AG10803 (cell line): ENCODE measurements around the gene SENP5.
A peak's percentile ranks its signal among the peaks of the same experiment; 100 is the strongest.
"Not testable (repeated sequence)": the region's sequence is repeated elsewhere in the genome, so short reads cannot be mapped to it uniquely, and the experiment has no call there.

Source experiments
- DNase-seq: peaks from one replicate; pipeline ENCODE4 v3.0.0; 2010; ENCODE audit warnings: low read depth
- H3K4me3 ChIP-seq: 2 replicates; pipeline ENCODE4 v1.5.1; 2011; ENCODE audit warnings: mild to moderate bottlenecking, low read length, control low read depth
- CTCF ChIP-seq: conservative IDR thresholded peaks from 2 replicates; pipeline ENCODE4 v1.5.1; 2011; ENCODE audit warnings: mild to moderate bottlenecking, low read length, control low read depth, inconsistent platforms

SENP5 gene

GRCh38 chr3:196843435-196844110 lies 24.1 kb upstream of the SENP5 start:
- no peak for TF ChIP-seq CTCF
- DNase-seq: no peak
- no peak overlapping the region for H3K4me3 ChIP-seq

GRCh38 chr3:196844235-196845219 lies 23.2 kb upstream of the SENP5 start:
- not testable (repeated sequence) for DNase-seq, H3K4me3 ChIP-seq

- DNase-seq: not testable (repeated sequence)
These were observed 19.3 kb upstream of the SENP5 start for GRCh38 chr3:196848375-196848774.

GRCh38 chr3:196849180-196849741 lies 18.5 kb upstream of the SENP5 start:
- DNase-seq: no peak

More at GRCh38 chr3:196848375-196848774, 19.3 kb upstream of the SENP5 start:
- not testable (repeated sequence) for H3K4me3 ChIP-seq

GRCh38 chr3:196863000-196863399 lies 4.7 kb upstream of the SENP5 start:
- not testable (repeated sequence) for DNase-seq, H3K4me3 ChIP-seq

More at GRCh38 chr3:196849180-196849741, 18.5 kb upstream of the SENP5 start:
- H3K4me3 ChIP-seq: no peak overlapping the region
- TF ChIP-seq CTCF: no peak

GRCh38 chr3:196867155-196867506 lies 589 bp upstream of the SENP5 start:
- TF ChIP-seq CTCF: no peak
- no peak for DNase-seq

GRCh38 chr3:196868297-196868661 lies 559 bp downstream of the SENP5 start:
- H3K4me3 ChIP-seq: peak overlapping the region; percentile 92
- DNase-seq: peak; percentile 9
- TF ChIP-seq CTCF: no peak

More at GRCh38 chr3:196867155-196867506, 589 bp upstream of the SENP5 start:
- H3K4me3 ChIP-seq: peak overlapping the region; percentile 76

GRCh38 chr3:196872316-196872715 lies 4.6 kb downstream of the SENP5 start:
- TF ChIP-seq CTCF: no peak
- no peak overlapping the region for H3K4me3 ChIP-seq
- no peak for DNase-seq

- H3K4me3 ChIP-seq, DNase-seq: not testable (repeated sequence)
These were observed 6.9 kb downstream of the SENP5 start for GRCh38 chr3:196874511-196875094.
